Right lobe of liver (tissue), 6 donors: ENCODE measurements around the gene SMIM35. TPM values are rescaled to one million over a fixed set of nuclear protein-coding genes. Genes with fewer than 3 reads are reported as not detected.

Experiments used
- ATAC-seq, 4 donors: fragments of 200-7000 bp; cut with Tn5 transposase; one replicate each; pipeline ENCODE4 v1.9.1; 2020; ENCODE audit warnings: mild to moderate bottlenecking in 4 of 4, moderate library complexity in 4 of 4
- DNase-seq, 3 donors: peaks; one replicate each; pipeline ENCODE4 v3.0.0-alpha.2; 2020
- H3K27ac ChIP-seq, 3 donors: fragments of 200-600 bp; one replicate each; pipeline ENCODE4 v1.8.0; 2022
- H3K27me3 ChIP-seq, 2 donors: fragments of 200-600 bp; one replicate each; pipeline ENCODE4 v1.8.0; 2022
- H3K36me3 ChIP-seq, 4 donors: fragments of 200-600 bp; sonication (generic) in 1 of 4; one replicate each; pipeline versions ENCODE4 v1.5.1 to v1.8.0; 2017 to 2022; ENCODE audit warnings: control low read depth in 1 of 4
- H3K4me1 ChIP-seq, 4 donors: fragments of 200-600 bp; sonication (generic) in 1 of 4; one replicate each; pipeline versions ENCODE4 v1.5.1 to v1.8.0; 2017 to 2022; ENCODE audit warnings: control low read depth in 1 of 4
- H3K4me3 ChIP-seq, 3 donors: fragments of 200-600 bp; one replicate each; pipeline ENCODE4 v1.8.0; 2022
- H3K9me3 ChIP-seq, 4 donors: fragments of 200-600 bp; sonication (generic) in 1 of 4; one replicate each; pipeline versions ENCODE4 v1.5.1 to v1.8.0; 2017 to 2022; ENCODE audit warnings: control low read depth in 1 of 4
- POLR2A ChIP-seq: fragments of 450-650 bp; IDR thresholded peaks from one replicate; pipeline ENCODE4 v1.6.1; 2017; ENCODE audit warnings: antibody characterized with exemption, mild to moderate bottlenecking
- WGBS: methylation state at CpG from one replicate; pipeline ENCODE4 v1.1.6; 2018; ENCODE audit warnings: low coverage, low lambda C conversion rate; ENCODE audit not compliant: insufficient coverage; ENCODE audit errors: missing lambda C conversion rate; 5-methylcytosine and 5-hydroxymethylcytosine counted together
- intact Hi-C, 2 donors: fragments of 100-400 bp; cut with DNase I; formaldehyde crosslinking; loops; one replicate each; pipeline versions ENCODE4 v1.11.2 to v1.14.1; 2022
- total RNA-seq, 6 experiments: library from RNA; depleted of rRNA in 2 of 6; stranded (reverse); fragments of >200 nt in 2 of 6; fragmentation: NEBNext Ultra II Directional in 3 of 6; extraction: Animal tissue kit (Norgen Biotek cat#: 25700) in 3 of 6; gene quantifications; one replicate each; pipeline versions ENCODE4 v1.1.0 to v1.2.4, GENCODE V29; 2016 to 2023
- TF ChIP-seq, protein P1 (sequence below), 4 donors: fragments of 200-600 bp in 3 of 4; fragments of 450-650 bp in 1 of 4; IDR thresholded peaks; one replicate each; pipeline versions ENCODE4 v1.5.1 to v1.8.0; 2016 to 2022; ENCODE audit warnings: antibody characterized with exemption in 4 of 4, mild to moderate bottlenecking in 2 of 4
- donor health status: DM: no; HTN: yes; CAD: no.
- donor health status: DM: no; HTN: no; CAD: no.
- donor health status: DM: no; HTN: no; CAD: no.
- donor health status: DM: no; HTN: yes; CAD: no.
- donor health status: DM: no; HTN: yes; CAD: no.

Gene SMIM35
- total RNA-seq, 6 experiments from 2014 or later = not detected

DNA sequence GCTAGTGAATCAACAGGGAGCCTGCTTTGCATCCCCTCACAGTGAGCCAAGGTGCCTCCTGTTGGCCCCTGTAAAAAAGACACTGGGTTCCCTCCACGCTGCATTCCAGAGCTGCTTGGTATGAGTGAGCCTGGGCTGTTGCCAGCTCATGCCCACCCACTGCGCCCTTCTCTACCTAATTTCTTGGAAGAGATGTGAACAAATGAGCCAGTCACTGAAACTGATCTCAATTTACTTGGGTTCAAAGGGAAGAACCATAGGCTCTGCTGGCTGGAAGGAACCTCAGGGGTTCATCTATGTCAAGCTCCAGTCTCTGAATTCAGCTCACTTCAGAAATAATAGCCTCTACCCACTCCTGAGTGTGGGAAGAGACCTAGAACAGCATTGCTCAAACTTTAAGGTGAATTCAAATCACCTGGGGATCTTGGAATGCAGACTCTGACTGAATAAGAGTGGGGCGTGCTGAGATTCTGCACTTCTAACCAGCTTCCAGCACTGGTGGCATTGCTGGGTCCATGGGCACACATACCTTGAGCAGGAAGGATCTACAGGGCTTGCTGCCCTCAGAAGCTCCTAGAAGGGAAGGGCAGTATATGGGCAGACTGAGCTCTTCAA lies 15.2 kb downstream of the SMIM35 start:
- H3K27ac ChIP-seq = no peak overlapping the region
- no peaks in the 10 kb centered on the region for H3K27me3 ChIP-seq
- 73% methylated on average over 2 of the region's 3 CpGs for whole genome bisulfite sequencing
- no peak overlapping the region for H3K4me3 ChIP-seq
- no peak for ATAC-seq
- TF ChIP-seq, protein P1, sequence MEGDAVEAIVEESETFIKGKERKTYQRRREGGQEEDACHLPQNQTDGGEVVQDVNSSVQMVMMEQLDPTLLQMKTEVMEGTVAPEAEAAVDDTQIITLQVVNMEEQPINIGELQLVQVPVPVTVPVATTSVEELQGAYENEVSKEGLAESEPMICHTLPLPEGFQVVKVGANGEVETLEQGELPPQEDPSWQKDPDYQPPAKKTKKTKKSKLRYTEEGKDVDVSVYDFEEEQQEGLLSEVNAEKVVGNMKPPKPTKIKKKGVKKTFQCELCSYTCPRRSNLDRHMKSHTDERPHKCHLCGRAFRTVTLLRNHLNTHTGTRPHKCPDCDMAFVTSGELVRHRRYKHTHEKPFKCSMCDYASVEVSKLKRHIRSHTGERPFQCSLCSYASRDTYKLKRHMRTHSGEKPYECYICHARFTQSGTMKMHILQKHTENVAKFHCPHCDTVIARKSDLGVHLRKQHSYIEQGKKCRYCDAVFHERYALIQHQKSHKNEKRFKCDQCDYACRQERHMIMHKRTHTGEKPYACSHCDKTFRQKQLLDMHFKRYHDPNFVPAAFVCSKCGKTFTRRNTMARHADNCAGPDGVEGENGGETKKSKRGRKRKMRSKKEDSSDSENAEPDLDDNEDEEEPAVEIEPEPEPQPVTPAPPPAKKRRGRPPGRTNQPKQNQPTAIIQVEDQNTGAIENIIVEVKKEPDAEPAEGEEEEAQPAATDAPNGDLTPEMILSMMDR (IDR thresholded peaks at IDR 0.05) = no peak
- TF ChIP-seq POLR2A = no peak
- H3K4me1 ChIP-seq = no peaks in the 10 kb centered on the region
- no peaks in the 10 kb centered on the region for H3K36me3 ChIP-seq
- no peak for DNase-seq
- H3K9me3 ChIP-seq = no peaks in the 10 kb centered on the region
- intact Hi-C loops = no loop called here

DNA sequence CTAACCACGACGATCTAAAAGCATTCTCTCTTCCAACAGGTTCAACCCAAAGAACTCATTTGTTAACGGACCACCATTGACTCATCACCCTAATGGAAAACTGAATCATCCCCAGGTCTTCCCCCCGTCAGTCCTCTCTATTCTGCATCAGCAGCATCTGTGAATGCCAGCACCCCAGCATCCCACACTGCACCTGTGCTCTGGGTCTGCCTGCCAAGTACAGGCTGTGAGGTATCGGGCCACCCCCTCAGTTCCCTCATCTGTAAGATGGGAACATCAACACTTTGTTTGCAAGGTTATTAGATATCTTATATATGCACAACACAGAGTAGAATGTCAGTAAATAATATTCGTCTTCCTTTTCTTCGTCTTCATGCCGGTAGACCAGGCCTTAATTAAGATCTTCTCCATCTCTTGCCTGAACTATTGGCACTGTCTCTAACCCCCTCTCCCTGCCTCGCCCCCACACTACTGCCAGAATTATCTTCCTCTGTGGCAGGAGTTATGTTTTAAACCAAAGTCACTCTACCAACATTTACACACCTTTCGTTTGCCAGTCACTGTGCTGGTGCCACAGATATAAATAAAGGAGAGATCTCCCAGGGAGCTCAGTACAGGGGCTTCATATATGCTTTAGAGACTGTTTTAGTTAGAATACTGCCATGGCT lies 17.7 kb downstream of the SMIM35 start:
- 80% methylated on average over 5 of the region's 10 CpGs for WGBS
- Histone ChIP-seq H3K36me3 (no peaks in the 10 kb centered on the region), H3K9me3 (no peaks in the 10 kb centered on the region), H3K27me3 (no peaks in the 10 kb centered on the region), H3K27ac (no peak overlapping the region), H3K4me3 (no peak overlapping the region), H3K4me1 (no peaks in the 10 kb centered on the region)
- ATAC-seq = no peak
- TF ChIP-seq POLR2A = no peak
- TF ChIP-seq, protein P1 (IDR thresholded peaks at IDR 0.05) = no peak
- intact Hi-C loops = no loop called here
- DNase-seq = no peak

DNA sequence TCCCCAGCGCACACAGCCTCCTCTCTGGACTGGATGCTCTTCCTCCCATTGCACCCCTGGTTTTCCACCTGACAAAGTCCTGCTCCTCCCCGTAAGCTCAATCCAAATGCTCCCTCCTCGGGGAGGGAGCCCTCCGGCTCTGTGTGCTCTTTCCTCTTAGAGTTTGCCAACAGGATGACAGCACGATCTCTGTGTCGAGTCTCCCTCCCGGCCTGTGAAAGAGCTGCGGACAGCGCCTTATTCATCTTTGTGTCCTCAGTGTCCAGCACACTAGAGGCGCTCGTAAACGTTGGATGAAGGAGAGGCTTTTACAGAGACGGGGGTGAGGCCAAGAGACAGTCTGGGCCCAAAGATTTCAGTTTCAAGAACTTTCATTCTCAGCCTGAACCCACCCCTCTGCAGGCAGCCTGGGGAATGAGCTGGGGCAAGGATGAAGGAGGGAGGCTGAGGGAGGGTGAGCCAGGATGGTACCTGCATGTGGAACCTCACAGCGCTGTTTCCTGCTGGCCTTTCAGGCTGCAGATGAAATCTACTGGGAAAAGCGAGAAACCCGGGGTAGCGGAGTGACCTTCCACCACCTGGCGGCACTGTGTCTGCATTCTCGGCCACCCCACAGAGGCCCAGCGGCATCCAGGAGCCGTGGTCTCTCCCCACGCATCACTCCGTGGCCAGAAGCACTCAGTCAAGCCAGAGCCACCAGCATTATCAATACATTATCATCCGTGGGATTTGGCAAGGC lies 18.4 kb downstream of the SMIM35 start:
- no peaks in the 10 kb centered on the region for H3K9me3 ChIP-seq
- intact Hi-C loops = no loop called here
- H3K36me3 ChIP-seq = no peaks in the 10 kb centered on the region
- ATAC-seq = no peak
- H3K4me3 ChIP-seq = no peak overlapping the region
- WGBS = 70% methylated on average over 7 of the region's 24 CpGs
- H3K4me1 ChIP-seq = no peaks in the 10 kb centered on the region
- DNase-seq = no peak
- no peak for TF ChIP-seq POLR2A
- TF ChIP-seq, protein P1 (IDR thresholded peaks at IDR 0.05) = no peak
- no peak overlapping the region for H3K27ac ChIP-seq
- H3K27me3 ChIP-seq = no peaks in the 10 kb centered on the region

DNA sequence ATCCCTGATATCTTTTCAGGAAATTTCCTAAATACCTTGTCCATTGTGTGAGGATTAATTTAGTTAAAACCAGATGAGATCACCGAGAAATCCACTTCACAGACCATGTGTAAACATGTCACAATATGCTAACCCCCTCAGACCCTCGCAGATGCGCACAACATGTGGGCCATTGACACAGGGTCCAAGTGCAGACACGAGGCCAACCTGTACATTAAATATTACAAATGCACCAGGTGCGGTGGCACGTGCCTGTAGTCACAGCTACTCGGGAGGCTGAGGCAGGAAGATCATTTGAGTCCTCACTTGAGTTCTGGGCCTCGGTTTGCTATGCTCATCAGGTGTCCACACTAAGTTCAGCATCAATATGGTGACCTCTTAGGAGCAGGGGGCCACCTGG lies 19.8 kb downstream of the SMIM35 start:
- intact Hi-C loops = no loop called here
- Histone ChIP-seq H3K4me1 (no peaks in the 10 kb centered on the region), H3K4me3 (no peak overlapping the region), H3K9me3 (no peaks in the 10 kb centered on the region), H3K27ac (no peak overlapping the region), H3K36me3 (no peaks in the 10 kb centered on the region), H3K27me3 (no peaks in the 10 kb centered on the region)
- ATAC-seq = no peak
- 86% methylated on average over 6 of the region's 8 CpGs for WGBS
- DNase-seq = no peak
- TF ChIP-seq POLR2A = no peak
- TF ChIP-seq, protein P1 (IDR thresholded peaks at IDR 0.05) = no peak
